Measurements from ENCODE around the gene SLC25A26.
A peak's percentile ranks its signal among the peaks of the same experiment; 100 is the strongest.
"Not testable (repeated sequence)": the region's sequence is repeated elsewhere in the genome, so short reads cannot be mapped to it uniquely, and the experiment has no call there.

SLC25A26 gene

GRCh38 chr3:66413151-66413751 is 192.4 kb downstream of the SLC25A26 start:
- Histone ChIP-seq H3K4me1 (ENCODE audit: control insufficient read depth, insufficient read depth, low read length) (peaks cover 16% of the 10 kb centered on the region), H3K36me3 (ENCODE audit: control insufficient read depth, insufficient read depth, low read length, severe bottlenecking) (peaks cover 14% of the 10 kb centered on the region), H3K27me3 (replicated peaks; ENCODE audit: control insufficient read depth, insufficient read depth, low read length) (no peaks in the 10 kb centered on the region), H3K9me3 (ENCODE audit: control insufficient read depth, low read length) (no peaks in the 10 kb centered on the region), H3K9ac (ENCODE audit: low read length) (no peak overlapping the region), H3K4me3 (ENCODE audit: low read length) (no peak overlapping the region)
- peak; percentile 57 for DNase-seq (ENCODE audit: low read depth)

- Histone ChIP-seq H3K9me3 (ENCODE audit: control insufficient read depth, low read length) (no peaks in the 10 kb centered on the region), H3K9ac (ENCODE audit: low read length) (no peak overlapping the region), H3K4me1 (ENCODE audit: control insufficient read depth, insufficient read depth, low read length) (peaks cover 16% of the 10 kb centered on the region), H3K36me3 (ENCODE audit: control insufficient read depth, insufficient read depth, low read length, severe bottlenecking) (peaks cover 9% of the 10 kb centered on the region), H3K4me3 (ENCODE audit: low read length) (no peak overlapping the region), H3K27me3 (replicated peaks; ENCODE audit: control insufficient read depth, insufficient read depth, low read length) (no peaks in the 10 kb centered on the region)
- no peak for DNase-seq (ENCODE audit: low read depth)
Observed at GRCh38 chr3:66414846-66415245, 194.0 kb downstream of the SLC25A26 start.

- DNase-seq (ENCODE audit: low read depth), result no peak
- no peaks in the 10 kb centered on the region for H3K9me3 ChIP-seq (ENCODE audit: control insufficient read depth, low read length)
- H3K4me1 ChIP-seq (ENCODE audit: control insufficient read depth, insufficient read depth, low read length), result peaks cover 16% of the 10 kb centered on the region
- H3K27me3 ChIP-seq (replicated peaks; ENCODE audit: control insufficient read depth, insufficient read depth, low read length), result no peaks in the 10 kb centered on the region
- H3K4me3 ChIP-seq (ENCODE audit: low read length), result no peak overlapping the region
- no peak overlapping the region for H3K9ac ChIP-seq (ENCODE audit: low read length)
- H3K36me3 ChIP-seq (ENCODE audit: control insufficient read depth, insufficient read depth, low read length, severe bottlenecking), result peaks cover 6% of the 10 kb centered on the region
Observed at GRCh38 chr3:66415867-66416428, 195.1 kb downstream of the SLC25A26 start.

GRCh38 chr3:66416556-66417304 is 195.9 kb downstream of the SLC25A26 start:
- Histone ChIP-seq H3K9ac (ENCODE audit: low read length) (no peak overlapping the region), H3K27me3 (replicated peaks; ENCODE audit: control insufficient read depth, insufficient read depth, low read length) (no peaks in the 10 kb centered on the region), H3K4me3 (ENCODE audit: low read length) (no peak overlapping the region), H3K9me3 (ENCODE audit: control insufficient read depth, low read length) (no peaks in the 10 kb centered on the region), H3K36me3 (ENCODE audit: control insufficient read depth, insufficient read depth, low read length, severe bottlenecking) (peaks cover 6% of the 10 kb centered on the region), H3K4me1 (ENCODE audit: control insufficient read depth, insufficient read depth, low read length) (peaks cover 10% of the 10 kb centered on the region)
- no peak for DNase-seq (ENCODE audit: low read depth)

- Histone ChIP-seq H3K9ac (ENCODE audit: low read length) (no peak overlapping the region), H3K36me3 (ENCODE audit: control insufficient read depth, insufficient read depth, low read length, severe bottlenecking) (peaks cover 3% of the 10 kb centered on the region), H3K27me3 (replicated peaks; ENCODE audit: control insufficient read depth, insufficient read depth, low read length) (no peaks in the 10 kb centered on the region), H3K4me3 (ENCODE audit: low read length) (no peak overlapping the region), H3K9me3 (ENCODE audit: control insufficient read depth, low read length) (no peaks in the 10 kb centered on the region), H3K4me1 (ENCODE audit: control insufficient read depth, insufficient read depth, low read length) (peaks cover 3% of the 10 kb centered on the region)
- DNase-seq (ENCODE audit: low read depth), result no peak
Observed at GRCh38 chr3:66418475-66418931, 197.7 kb downstream of the SLC25A26 start.

- H3K36me3 ChIP-seq (ENCODE audit: control insufficient read depth, insufficient read depth, low read length, severe bottlenecking), result peaks cover 3% of the 10 kb centered on the region
- H3K27me3 ChIP-seq (replicated peaks; ENCODE audit: control insufficient read depth, insufficient read depth, low read length), result no peaks in the 10 kb centered on the region
- no peak overlapping the region for H3K9ac ChIP-seq (ENCODE audit: low read length)
- H3K4me1 ChIP-seq (ENCODE audit: control insufficient read depth, insufficient read depth, low read length), result peaks cover 2% of the 10 kb centered on the region
- H3K4me3 ChIP-seq (ENCODE audit: low read length), result no peak overlapping the region
- no peaks in the 10 kb centered on the region for H3K9me3 ChIP-seq (ENCODE audit: control insufficient read depth, low read length)
- no peak for DNase-seq (ENCODE audit: low read depth)
Observed at GRCh38 chr3:66419036-66419435, 198.2 kb downstream of the SLC25A26 start.

- H3K9me3 ChIP-seq (ENCODE audit: control insufficient read depth, low read length); H3K36me3 ChIP-seq (ENCODE audit: control insufficient read depth, insufficient read depth, low read length, severe bottlenecking); H3K4me3 ChIP-seq (ENCODE audit: low read length); H3K27me3 ChIP-seq (replicated peaks; ENCODE audit: control insufficient read depth, insufficient read depth, low read length); DNase-seq (ENCODE audit: low read depth); H3K9ac ChIP-seq (ENCODE audit: low read length): not testable (repeated sequence)
- H3K4me1 ChIP-seq (ENCODE audit: control insufficient read depth, insufficient read depth, low read length), result peaks cover 15% of the 10 kb centered on the region
Observed at GRCh38 chr3:66421144-66421543, 200.3 kb downstream of the SLC25A26 start.

GRCh38 chr3:66421893-66422292 is 201.1 kb downstream of the SLC25A26 start:
- peaks cover 15% of the 10 kb centered on the region for H3K4me1 ChIP-seq (ENCODE audit: control insufficient read depth, insufficient read depth, low read length)
- not testable (repeated sequence) for H3K9me3 ChIP-seq (ENCODE audit: control insufficient read depth, low read length); H3K36me3 ChIP-seq (ENCODE audit: control insufficient read depth, insufficient read depth, low read length, severe bottlenecking); DNase-seq (ENCODE audit: low read depth); H3K27me3 ChIP-seq (replicated peaks; ENCODE audit: control insufficient read depth, insufficient read depth, low read length); H3K4me3 ChIP-seq (ENCODE audit: low read length); H3K9ac ChIP-seq (ENCODE audit: low read length)

GRCh38 chr3:66423791-66424190 is 203.0 kb downstream of the SLC25A26 start:
- Histone ChIP-seq H3K4me1 (ENCODE audit: control insufficient read depth, insufficient read depth, low read length) (peaks cover 22% of the 10 kb centered on the region), H3K27me3 (replicated peaks; ENCODE audit: control insufficient read depth, insufficient read depth, low read length) (no peaks in the 10 kb centered on the region), H3K9ac (ENCODE audit: low read length) (no peak overlapping the region), H3K9me3 (ENCODE audit: control insufficient read depth, low read length) (no peaks in the 10 kb centered on the region), H3K4me3 (ENCODE audit: low read length) (no peak overlapping the region), H3K36me3 (ENCODE audit: control insufficient read depth, insufficient read depth, low read length, severe bottlenecking) (no peaks in the 10 kb centered on the region)
- peak; percentile 55 for DNase-seq (ENCODE audit: low read depth)

- H3K9me3 ChIP-seq (ENCODE audit: control insufficient read depth, low read length), result no peaks in the 10 kb centered on the region
- H3K27me3 ChIP-seq (replicated peaks; ENCODE audit: control insufficient read depth, insufficient read depth, low read length), result no peaks in the 10 kb centered on the region
- H3K4me1 ChIP-seq (ENCODE audit: control insufficient read depth, insufficient read depth, low read length), result peaks cover 26% of the 10 kb centered on the region
- H3K4me3 ChIP-seq (ENCODE audit: low read length), result no peak overlapping the region
- DNase-seq (ENCODE audit: low read depth), result no peak
- H3K9ac ChIP-seq (ENCODE audit: low read length), result no peak overlapping the region
- no peaks in the 10 kb centered on the region for H3K36me3 ChIP-seq (ENCODE audit: control insufficient read depth, insufficient read depth, low read length, severe bottlenecking)
Observed at GRCh38 chr3:66425032-66425431, 204.2 kb downstream of the SLC25A26 start.

- no peaks in the 10 kb centered on the region for H3K36me3 ChIP-seq (ENCODE audit: control insufficient read depth, insufficient read depth, low read length, severe bottlenecking)
- no peak for DNase-seq (ENCODE audit: low read depth)
- no peaks in the 10 kb centered on the region for H3K27me3 ChIP-seq (replicated peaks; ENCODE audit: control insufficient read depth, insufficient read depth, low read length)
- peaks cover 26% of the 10 kb centered on the region for H3K4me1 ChIP-seq (ENCODE audit: control insufficient read depth, insufficient read depth, low read length)
- no peak overlapping the region for H3K4me3 ChIP-seq (ENCODE audit: low read length)
- H3K9me3 ChIP-seq (ENCODE audit: control insufficient read depth, low read length), result no peaks in the 10 kb centered on the region
- H3K9ac ChIP-seq (ENCODE audit: low read length), result no peak overlapping the region
Observed at GRCh38 chr3:66425576-66426114, 204.8 kb downstream of the SLC25A26 start.

Data from adipocyte (in vitro differentiated cells).